A673 (cell line): ENCODE measurements around the gene MYH2.

Experiments used
- CTCF ChIP-seq: fragments of 300-800, 200-600 bp; sonication (generic); conservative IDR thresholded peaks from 2 replicates; pipeline ENCODE4 v1.5.1; 2017; ENCODE audit warnings: low read depth, mild to moderate bottlenecking, antibody characterized with exemption, low read length, moderate library complexity, mixed read lengths
- EZH2 ChIP-seq: fragments of 200-600 bp; sonication (generic); IDR thresholded peaks from 2 replicates; pipeline ENCODE4 v1.6.1; 2017; ENCODE audit warnings: borderline replicate concordance, low read depth, mild to moderate bottlenecking, mixed read lengths, antibody characterized with exemption, low read length; ENCODE audit not compliant: poor library complexity, severe bottlenecking

- TF ChIP-seq EZH2: no peak
- no peak for TF ChIP-seq CTCF
Observed at GRCh38 chr17:10585529-10585928, 36.1 kb upstream of the MYH2 start.
